ENCODE measurements around the gene PYDC2.
"Not testable (repeated sequence)": the region's sequence is repeated elsewhere in the genome, so short reads cannot be mapped to it uniquely, and the experiment has no call there.

The PYDC2 gene

GRCh38 chr3:191473661-191474198 lies 12.8 kb downstream of the PYDC2 start:
- no peak for DNase-seq

GRCh38 chr3:191476066-191476772 lies 15.3 kb downstream of the PYDC2 start:
- DNase-seq = no peak

GRCh38 chr3:191483994-191484393 lies 23.0 kb downstream of the PYDC2 start:
- DNase-seq = not testable (repeated sequence)

- DNase-seq = no peak
Measured at GRCh38 chr3:191484461-191484860, 23.5 kb downstream of the PYDC2 start.

DNA sequence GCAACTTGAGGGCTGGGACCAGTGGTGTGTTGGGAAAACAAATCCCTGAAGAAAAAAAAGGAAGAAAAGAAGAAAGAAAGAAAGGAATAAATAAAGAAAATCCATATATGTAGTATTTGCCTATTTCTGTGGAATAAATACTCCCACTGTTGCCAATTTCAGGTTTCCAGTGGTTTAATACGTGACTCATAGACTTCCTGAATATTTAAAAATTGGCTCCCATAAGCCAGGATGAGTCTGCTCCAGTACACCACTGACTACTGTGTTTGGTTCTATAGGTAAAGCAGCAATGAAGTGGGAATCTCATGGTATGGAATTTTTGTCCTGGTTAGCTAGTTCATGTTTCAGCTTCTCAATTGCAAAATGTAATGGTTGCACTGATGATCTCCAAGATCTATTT lies 31.6 kb downstream of the PYDC2 start:
- no peak for DNase-seq

GRCh38 chr3:191493336-191493735 lies 32.4 kb downstream of the PYDC2 start:
- no peak for DNase-seq

DNA sequence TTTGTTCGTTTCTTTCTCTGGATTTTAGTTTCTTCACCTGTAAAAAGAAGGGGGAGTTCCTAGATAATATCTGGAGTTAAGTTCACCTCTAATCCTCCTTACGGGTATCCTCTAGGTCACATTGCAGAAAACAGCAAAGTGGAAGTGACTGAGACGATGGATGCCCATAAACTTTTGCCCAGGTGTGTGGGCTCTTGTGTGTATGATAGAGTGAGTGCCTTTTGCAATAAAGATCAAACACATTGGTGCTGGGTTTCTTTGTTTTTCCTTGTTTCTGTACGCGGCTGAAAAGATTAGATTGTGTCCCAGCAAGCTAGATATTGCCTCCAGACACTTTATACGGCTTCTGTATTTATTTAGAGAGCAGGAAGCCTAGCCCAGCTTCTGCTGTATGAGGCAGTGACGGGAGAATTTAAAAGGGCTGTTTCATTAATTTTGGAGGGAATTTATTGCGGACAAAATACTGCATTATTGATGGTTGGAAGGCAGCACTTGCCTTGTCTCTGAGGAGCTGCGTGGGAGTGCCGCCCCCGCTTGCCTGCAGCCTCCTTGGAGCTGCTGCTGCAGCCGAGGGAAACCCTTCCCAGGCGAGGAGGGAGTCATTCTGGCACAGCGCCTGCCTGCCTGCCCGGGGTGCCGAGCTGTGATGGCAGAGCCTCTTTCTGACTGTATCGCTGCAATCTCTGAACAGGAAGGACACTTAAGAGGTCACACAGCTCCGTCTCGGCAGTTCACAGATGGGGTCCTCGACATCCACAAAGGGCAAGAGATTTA lies 38.5 kb downstream of the PYDC2 start:
- DNase-seq = peak; percentile 76

GRCh38 chr3:191500892-191501291 lies 39.9 kb downstream of the PYDC2 start:
- no peak for DNase-seq

- no peak for DNase-seq
Measured at GRCh38 chr3:191502583-191502982, 41.6 kb downstream of the PYDC2 start.

GRCh38 chr3:191509078-191509477 lies 48.1 kb downstream of the PYDC2 start:
- no peak for DNase-seq

All from NCI-H1105 (cell line).